Stimulated activated CD4-positive, alpha-beta T cell treated with anti-CD3 and anti-CD28 coated beads, Interleukin-12 subunit alpha, Interleukin-12 subunit beta, amount 100 ng/mL, for 48 hours (primary cell): ENCODE results near the gene FAM83C.
"Not testable (repeated sequence)": the region's sequence is repeated elsewhere in the genome, so short reads cannot be mapped to it uniquely, and the experiment has no call there.

ENCODE experiments used
- DNase-seq, 3 donors: peaks; one replicate each; pipeline ENCODE4 v3.0.0-alpha.2; 2020; ENCODE audit warnings: low read depth in 2 of 3, low spot score in 1 of 3

The FAM83C gene

DNA sequence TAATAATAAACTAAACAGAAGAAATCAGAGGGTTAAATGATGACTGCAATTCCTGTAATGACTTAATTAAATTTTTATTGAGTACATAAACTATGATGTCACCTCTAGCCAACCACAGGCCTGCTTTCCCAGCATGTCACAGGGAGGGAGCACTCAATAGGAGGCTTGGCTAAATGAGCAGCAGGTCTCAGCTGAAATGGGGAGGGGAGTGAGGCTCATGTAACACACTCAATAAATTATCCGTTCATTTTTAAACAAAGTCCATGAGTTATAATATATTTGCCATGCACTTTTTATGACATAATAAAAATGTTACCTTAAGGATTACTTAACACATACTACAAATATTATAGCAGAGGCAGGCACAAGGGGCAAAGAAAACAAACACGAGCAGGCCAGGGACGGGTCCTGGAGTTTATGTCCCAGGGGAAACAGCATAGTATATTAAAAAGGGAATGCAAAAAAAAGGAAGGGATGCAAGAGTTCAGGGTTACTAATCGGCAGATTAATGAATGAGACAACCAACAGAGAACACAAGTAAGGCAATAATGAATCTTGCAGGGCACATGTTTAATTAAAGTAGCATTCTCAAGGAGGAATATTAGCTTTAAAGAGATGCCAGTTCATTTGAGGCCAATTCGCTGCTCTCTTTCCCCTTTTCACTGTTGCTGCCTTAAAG lies 27.1 kb upstream of the FAM83C start:
- no peak for DNase-seq

- no peak for DNase-seq
Observed at GRCh38 chr20:35318502-35319157, 26.4 kb upstream of the FAM83C start.

GRCh38 chr20:35317416-35318210 lies 25.4 kb upstream of the FAM83C start:
- no peak for DNase-seq

DNA sequence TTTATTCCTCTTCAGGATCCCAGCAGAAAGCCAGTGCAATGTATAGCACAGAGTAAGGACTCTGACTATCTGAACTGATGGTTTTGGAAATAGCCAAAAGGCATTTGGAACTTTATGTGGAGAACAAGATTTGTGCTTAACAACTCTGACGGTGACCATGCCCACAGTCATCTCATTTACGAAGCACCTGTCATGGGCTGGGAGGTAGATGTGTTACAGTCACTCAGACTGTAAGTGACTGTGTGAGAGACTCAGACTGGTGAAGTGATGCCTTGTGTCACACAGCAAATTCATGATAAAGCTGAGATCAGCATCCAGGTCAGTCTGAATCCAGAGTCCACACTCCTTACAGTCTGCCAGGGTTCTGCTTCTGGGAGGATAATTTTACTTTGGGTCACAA lies 23.9 kb upstream of the FAM83C start:
- no peak for DNase-seq

GRCh38 chr20:35315632-35316020 lies 23.4 kb upstream of the FAM83C start:
- not testable (repeated sequence) for DNase-seq

DNA sequence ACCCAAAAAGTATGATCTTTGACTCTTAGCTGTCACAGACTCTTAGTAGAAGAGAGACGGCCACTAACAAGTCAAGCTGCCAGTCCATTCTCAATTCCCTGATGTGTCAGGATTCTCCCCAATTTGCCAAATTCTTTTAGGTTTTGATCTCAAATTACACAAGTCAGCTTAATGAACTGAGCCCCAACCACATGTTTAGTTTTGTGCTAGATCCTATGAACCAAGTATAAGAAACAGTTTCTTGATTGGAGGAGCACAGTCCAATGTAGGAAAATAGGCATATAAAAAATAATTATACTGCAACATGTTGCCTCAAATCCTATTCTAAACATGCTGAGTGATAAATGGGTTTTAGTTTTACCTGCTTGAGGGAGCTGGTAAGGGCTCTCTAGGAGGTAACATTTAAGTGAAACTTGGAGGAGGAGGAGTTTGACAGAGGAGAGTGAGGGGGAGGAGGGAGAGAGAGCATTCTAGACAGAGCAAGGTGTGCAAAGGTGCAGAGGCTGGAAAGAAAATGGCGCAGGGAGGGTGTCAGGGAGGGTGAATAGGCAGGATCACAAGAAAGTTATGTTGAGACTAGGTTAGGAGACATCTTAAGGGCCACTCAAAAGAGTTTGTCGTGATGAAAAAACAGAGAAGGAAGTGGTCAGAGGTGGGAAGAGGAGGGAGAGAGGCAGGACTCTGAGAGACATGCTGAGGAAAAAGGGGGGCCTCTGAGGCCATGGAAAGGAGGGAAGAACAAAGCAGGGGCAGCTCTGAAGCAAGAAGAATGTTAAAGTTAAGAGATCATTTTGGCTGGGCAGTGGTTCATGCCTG lies 22.8 kb upstream of the FAM83C start:
- no peak for DNase-seq

GRCh38 chr20:35312318-35312717 lies 20.1 kb upstream of the FAM83C start:
- DNase-seq, result peak in 1 of 3 donors; percentile 20

- no peak for DNase-seq
Observed at GRCh38 chr20:35311822-35312221, 19.6 kb upstream of the FAM83C start.

GRCh38 chr20:35311409-35311808 lies 19.2 kb upstream of the FAM83C start:
- peak; percentile 60 to 67 (median 64) for DNase-seq

DNA sequence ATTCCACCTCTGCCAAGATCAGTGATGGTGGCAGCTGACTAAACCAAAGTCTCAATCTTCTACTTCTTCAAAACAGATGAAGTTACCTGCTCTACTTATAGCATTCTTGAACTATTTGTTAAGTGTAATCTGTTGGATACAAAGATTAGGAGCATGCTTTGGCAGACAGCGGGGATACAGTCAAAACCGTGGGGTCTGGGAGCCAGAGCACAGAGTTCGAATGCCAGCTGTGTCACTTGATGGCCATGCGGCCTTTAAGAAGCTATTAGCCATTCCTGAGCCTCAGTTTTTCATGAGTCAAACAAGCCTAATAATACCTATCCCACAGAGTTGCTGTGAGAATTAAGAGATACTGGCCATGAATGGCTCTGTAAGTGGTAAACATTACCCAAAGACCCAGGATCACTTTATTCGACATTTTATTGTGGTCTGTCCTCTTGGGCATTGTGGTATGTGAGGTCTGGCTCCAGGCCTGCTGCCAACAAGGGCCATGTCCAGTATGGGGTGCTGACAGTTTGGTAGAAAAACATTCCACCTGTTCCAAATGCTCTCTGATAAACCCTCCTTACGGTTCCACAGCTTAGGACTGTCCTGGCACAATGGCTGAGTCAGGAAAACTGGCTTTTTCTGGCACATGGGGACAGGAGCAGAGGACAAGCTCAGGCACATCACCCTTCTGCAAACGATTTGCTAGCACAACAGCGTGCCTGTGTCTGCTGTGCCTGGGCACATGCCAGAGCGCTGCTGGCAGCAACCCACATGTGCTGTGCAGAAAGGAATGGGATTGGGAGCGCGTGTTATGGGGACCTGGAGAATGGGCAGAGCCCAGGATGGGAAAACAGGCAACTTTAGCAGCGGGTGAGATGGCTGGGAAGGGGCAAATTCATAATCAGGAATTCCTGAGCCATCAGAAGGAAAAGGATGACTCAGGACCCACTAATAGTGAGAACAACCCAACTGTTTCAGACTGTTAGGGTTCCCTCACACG lies 15.7 kb upstream of the FAM83C start:
- DNase-seq, result no peak

GRCh38 chr20:35306931-35307517 lies 14.8 kb upstream of the FAM83C start:
- peak in 1 of 3 donors; percentile 24 for DNase-seq

DNA sequence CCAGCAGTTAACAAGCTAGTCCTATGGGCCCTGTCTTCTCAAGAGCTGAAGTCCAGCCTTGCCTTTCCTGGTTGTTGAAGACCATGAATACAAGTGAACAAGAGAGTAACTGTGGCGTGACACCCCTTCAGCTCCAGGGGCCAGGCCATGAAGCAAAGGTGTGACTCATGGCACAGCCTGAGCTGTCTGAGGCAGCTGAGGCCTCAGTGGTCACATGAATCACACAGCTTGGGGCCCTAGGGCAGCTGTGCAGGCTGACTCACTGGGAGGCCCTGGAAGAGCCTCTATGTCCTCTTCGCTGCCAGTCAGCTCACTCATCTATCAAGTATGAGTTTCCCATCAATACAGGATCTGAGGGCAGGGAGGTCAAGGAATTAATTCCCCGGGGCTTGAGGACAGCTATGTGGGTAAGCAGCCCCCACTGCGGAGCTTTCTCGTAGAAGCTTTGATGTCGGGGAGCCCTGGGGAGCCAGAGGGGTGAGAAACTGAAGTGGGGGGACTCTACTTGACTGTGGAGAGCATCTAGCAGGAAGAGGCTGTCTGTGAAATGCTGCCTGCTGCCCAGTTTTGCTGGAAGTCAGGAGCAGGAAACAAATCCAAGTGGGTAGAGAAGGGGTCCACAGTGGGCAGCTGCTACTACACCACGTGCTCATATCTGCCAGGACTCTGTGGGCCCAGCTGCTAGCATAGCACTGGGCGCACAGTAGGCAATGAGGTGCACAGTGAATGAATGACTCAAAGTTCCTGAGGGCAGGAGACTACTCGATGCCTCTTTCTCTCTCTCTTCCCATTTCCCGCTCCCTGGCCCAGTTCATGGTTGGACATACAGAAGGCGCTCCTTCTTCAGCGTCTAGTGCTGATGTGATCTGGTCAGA lies 13.7 kb upstream of the FAM83C start:
- peak; percentile 75 to 87 (median 77) for DNase-seq

DNA sequence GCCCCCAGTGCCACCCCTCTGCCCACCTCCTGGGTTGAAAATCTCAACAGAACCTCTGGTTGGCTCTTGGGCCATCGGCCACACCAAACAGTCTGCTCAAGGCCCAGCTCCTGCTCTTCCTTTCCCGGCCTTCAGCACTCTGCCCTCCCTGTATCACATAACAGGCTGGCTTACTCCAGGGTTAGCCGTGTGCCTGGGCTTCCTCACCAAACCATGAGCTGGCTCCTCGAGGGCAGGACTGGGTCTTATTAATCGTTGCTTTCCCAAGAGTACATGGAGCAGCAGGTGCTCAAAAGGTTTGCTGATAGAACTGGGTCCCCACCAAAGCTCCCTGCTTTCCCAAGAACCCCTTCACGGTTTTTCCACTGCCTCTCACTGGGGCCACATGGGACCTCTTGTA lies 12.7 kb upstream of the FAM83C start:
- no peak for DNase-seq

- DNase-seq, result peak; percentile 78 to 90 (median 83)
Observed at GRCh38 chr20:35303735-35304491, 11.7 kb upstream of the FAM83C start.

DNA sequence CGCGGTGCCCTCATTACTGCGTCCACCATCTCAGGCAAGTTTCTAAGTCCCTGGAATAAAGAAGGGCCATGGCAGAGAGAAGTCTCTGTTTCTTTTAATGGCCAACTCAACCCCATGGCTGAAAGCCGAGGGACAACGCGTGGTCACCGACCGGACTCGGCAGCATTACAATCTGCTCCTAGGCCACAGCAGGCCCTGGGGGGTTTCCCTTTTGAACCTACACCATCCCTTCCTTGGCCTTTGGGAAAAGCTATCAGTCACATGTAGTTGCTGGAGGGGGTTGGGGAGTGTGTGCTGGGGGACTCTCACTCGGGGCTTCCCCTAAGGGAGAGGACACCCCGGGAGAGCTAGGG lies 11.1 kb upstream of the FAM83C start:
- DNase-seq, result no peak

DNA sequence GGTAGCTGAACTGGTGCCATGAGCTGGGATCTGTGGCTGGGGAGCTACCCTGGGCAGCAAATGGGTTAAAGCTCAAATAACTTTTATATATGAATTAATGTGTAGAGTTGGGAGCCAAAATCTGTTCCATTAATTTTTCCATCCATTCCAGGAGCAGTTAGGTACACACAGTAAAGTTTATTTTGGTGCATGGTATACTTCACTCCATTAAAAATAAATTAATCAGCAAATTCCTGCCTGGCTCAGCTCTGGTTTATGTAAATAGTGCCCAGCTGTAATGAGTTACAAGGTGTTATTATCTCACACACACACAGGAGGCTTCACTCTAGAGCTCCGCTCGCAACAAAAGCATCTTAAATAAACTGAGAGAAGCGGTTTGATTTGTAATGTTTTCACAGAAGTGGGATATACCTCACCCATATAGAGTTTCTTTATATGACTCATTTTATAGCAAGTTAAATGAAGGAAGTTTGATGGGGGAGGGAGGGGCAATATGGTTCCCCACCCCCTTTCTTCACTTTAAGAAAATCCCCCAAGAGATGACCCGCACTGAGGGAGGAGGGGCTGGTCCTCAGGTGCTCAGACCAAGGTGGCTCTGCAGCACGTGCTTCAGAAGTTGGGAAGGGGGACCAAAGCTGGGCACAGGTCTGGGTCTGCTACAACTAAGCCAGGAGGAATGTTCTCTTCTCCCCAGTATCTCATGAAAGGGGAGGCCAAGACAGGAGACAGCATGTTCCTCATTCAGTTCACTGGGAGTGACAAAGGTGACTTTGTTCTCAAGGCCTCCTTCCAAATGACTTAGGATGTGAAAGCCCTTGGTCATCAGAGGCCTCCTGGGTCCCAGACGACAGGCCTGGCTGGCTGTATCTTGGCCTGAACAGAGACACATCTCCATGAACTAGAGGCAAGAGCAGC lies 10.5 kb upstream of the FAM83C start:
- no peak for DNase-seq

- DNase-seq, result no peak
Observed at GRCh38 chr20:35301426-35301825, 9.2 kb upstream of the FAM83C start.
